Activated T-cell treated with anti-CD3 and anti-CD28 coated beads for 24 hours (primary cell): Measurements from ENCODE around the gene CBX8.

Experiments used
- DNase-seq: peaks from one replicate; pipeline ENCODE4 v3.0.0-alpha.2; 2020; ENCODE audit warnings: low read depth

The CBX8 gene

DNA sequence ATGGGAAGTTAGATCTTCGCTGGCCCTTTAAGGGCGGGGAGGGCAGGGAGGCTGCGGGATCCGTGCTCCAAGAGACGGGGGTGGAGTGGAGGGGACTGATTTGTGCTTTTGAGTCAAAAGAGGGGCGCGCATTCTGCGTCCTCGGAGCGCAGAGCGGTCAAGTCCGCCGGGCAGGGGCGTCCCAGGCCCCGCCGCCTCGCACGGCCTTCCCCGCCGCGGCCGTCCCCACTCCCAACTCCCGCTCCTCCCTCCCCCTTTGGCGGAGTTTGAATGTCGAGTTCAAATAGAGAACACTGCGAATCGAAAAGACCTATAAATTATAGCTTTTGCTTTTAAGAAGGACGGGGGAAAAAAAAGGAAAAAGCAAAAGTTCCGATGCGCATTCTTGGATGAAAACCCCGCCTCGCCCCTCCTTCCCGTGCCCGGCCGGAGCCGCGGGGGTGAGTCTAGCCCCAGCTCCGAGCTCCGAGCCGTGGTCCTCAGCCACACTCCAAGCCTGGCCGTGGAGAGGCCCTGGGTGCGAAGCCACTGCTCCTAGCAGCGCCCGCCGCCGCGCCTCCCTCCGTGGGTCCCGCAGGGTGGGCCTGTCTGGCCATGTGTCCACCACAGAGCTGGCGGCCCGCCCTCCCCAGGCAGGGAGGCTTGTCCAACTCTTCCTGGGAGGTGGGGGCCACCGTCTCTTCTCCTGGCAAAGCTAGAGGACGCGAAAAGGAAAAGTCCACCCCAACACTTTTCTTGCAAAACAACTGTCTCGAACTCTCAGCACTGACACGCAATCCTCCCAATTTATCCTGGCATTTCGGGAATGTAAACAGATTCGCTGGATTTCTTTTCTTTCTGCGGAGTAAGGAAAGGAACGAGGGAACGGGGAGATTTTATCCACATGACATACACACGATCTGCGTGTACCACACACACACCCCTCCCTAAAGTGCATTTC, 3.6 kb downstream of the CBX8 start:
- no peak for DNase-seq

DNA sequence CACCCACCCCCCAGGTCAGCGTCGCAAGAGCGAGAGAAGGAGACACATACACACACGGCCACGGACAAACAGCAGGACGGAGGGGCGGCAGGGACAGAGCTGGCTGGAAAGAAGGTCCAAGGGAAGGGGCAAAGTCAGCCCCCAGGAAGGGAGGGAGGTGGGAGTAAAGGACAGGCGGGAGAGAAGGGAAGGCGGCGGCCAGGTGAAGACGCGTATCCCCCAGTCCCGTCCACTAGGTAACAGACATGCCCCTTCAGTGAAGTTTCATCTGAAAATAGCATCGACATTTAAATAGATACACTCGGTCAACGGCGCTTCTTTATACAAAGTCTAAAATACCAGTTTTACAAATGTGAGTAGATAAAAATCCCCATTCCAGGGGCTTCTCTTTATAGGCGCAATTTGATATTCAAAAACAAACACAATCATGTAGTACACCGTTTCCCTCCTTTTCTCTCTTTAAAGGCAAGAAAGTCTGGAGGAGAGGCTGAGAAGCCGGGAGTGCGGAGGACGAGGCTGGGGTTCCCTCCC, 4.5 kb downstream of the CBX8 start:
- DNase-seq = no peak

DNA sequence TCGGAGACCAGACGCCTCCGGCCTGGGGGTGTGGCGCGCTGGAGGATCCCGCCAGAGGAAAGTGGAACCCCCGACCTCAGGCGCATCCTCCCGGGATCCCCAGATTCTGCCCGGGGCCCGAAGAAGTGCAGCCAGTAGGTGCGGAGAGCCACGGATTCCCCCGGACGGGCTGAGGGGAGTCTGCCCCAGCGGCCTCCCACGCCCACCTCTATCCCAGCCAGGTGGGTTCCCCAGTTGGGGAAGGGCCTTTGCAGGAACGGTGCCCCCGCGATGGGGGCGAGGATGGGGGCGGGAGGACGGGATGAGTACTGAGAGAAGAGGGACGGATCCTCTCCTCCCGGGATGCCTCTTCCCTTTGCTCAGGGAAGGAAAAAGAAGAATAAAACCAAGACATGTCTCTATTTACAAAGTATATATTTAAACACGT, 5.1 kb downstream of the CBX8 start:
- no peak for DNase-seq

DNA sequence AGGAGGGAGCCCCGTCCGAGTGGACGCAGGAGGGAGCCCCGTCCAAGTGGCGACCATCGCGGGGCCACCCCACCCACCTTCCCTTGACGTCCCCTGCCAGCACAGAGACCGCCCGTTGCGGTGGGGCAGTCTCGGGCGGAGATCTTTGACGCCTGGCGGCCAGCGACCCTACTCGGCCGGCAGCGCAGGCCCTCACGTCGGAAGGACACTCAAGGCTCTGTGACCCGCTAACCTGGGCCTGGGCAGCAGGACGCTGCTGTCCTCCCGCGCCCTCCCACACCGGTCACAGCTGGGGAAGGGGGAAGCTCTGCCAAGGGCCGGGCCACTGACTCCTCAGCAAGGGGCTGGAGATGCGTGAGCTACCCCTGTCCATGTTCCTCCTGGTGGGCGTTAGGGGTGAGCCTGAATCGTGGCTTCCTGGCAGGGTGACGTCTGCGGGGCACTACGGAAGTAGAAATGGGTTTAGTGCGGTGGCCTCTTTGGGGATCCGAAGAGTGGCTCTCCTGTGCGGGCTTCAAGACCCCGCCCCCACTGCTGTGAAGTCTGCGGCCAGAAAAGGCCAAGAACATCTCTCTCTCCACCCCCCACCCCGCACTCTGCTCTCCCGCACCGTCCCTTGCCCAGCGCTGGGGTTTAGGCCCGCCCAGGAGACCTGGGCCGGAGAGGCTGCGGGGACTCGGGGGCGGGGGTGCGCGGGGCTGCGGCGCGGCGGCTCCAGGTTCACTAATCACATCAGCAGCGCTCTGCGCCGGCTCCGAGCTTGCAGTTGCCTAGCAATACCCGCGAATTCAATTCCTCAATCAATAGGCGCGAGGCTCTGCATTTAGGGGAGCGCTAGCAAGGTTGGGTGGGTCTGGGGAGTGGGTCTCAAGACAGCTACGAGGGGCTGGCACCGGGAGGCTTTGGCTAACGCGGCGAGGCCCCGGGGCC, 5.8 kb downstream of the CBX8 start:
- no peak for DNase-seq

DNA sequence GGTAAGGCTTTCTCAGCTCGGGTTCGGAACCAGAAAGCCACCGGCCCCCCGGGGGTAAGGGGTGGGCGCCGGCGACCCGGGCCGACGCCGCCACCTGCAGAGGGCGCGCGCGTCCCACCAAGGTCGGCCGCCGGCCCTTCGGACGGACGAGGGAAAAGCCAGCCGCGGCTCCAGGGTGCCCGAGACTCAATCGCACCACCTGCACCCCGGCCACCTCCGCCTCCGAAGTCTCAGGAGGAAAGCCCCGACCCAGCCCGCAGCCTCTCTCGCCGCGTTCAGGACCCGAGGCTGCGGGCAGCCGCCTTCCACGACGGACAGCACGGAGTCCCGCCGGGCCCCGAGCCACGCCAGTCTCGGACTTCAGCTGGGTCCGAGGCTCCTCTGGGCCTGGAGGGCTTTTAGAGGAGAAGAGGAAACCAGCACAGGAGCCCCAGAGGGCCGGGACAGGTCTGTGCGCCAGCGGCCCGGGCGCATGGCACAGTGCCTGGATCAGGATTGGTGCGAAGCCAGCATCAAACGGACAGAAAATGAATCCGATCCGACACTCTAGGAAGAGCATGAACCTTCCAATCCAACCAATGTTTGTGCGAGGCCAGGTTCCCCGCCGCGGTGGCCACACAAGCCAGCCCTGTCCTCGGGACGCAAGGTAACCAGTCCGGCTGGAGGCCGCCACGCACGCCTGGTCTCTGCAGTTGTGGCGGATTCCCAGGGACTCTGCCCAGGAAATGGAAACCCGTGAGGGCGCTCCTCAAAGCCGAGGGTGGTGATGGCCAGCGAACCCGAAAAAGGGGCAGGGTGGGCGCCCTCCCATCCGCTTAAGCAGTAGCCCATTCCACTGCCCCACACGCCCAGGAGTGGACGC, 6.7 kb downstream of the CBX8 start:
- no peak for DNase-seq

DNA sequence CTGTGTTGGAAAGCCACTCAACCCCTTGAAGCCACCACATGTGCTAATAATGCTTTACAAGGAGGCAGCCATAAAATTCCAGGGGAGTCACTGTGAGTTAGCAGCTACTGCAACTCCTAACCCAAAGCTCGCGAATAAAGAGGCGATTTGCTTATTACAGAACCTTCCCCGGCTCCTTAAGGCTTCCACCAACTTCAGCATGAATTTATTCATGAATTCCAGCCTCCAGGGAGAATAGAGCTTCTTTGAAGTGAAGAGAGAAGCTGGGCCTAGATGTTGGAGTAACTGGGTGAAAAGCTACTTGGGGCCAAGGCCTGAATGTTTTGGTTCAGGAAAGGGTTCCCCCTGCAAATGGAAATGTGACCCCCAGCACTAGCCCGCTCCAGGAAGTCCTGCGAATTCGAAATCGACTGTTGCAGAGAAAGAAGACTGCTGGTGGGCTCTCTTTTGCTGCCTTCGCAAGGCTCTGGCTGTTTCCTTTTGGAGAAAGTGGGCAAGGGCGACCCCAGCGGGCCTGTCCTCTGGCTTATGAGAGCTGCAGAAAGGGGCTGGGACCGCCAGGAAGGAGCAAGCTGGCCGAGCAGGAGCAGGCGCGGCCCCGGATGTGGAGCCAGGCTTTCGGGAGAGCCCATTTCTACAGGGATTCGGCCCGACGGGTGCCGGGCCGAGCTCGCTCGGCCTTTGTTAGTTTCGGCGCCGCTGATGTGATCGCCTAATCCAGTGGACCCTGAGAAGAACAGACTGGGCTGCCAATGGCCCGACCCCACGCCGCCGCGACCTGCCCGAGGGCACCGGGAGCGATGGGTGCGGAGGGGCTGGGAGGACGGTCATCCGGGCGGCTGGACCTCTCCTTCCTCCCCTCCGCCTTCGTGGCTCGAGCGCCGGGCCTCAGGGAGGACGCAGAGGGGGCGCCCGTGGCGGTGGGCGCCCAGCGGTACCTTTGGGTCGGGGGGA, 7.6 kb downstream of the CBX8 start:
- DNase-seq = no peak

DNA sequence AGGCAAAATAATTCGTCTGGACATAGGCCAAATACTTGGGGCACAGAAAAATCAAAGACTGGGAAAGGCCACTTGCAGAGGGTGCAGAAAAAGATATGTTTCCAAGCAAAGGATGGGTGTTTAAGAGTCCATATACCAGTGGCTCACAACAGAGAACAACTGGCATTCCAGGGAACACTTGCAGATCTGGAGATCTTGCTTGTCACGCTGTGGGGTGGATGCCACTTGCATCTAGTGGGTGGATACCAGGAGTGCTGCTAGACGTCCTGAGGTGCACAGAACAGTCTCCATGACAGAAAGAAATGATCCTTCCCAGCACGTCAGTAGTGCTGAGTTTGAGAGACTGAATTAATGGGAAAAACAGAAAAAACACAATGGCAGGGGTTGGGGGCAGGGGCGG, 8.4 kb downstream of the CBX8 start:
- DNase-seq = no peak

DNA sequence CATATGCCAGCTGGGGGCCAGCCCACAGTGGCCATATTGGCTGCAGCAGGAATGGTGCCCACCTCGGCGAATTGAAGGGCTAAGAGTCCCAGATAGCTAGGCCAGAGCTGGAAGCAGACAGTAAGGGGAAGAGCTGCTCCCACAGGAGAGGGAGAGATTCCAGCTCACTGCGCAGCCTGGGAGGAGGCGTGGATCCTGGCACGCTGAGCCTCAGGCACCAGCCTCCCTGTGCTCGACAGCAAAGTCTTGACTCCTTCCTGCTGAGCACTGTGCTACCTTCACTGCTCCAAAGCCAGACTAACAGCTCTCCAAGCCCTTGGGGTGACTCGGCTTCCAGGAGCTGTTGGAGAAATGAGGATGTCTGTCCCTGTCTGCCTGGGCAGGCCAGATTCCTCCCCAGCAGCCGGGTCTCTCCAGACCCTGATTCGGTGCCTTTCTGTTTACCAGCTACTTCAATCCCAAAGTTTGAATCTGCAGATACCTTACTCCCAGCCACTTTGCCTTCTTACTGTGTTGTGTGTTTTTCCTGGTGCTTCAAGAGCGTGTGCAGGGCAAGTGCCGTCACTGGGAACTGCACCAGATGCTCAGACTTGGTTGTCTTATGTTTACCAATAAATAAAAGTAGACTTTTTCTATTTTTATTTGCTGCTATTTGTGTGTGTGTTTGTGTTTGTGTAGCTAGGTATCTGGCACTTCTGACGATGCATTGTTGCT, 9.8 kb downstream of the CBX8 start:
- DNase-seq = no peak

DNA sequence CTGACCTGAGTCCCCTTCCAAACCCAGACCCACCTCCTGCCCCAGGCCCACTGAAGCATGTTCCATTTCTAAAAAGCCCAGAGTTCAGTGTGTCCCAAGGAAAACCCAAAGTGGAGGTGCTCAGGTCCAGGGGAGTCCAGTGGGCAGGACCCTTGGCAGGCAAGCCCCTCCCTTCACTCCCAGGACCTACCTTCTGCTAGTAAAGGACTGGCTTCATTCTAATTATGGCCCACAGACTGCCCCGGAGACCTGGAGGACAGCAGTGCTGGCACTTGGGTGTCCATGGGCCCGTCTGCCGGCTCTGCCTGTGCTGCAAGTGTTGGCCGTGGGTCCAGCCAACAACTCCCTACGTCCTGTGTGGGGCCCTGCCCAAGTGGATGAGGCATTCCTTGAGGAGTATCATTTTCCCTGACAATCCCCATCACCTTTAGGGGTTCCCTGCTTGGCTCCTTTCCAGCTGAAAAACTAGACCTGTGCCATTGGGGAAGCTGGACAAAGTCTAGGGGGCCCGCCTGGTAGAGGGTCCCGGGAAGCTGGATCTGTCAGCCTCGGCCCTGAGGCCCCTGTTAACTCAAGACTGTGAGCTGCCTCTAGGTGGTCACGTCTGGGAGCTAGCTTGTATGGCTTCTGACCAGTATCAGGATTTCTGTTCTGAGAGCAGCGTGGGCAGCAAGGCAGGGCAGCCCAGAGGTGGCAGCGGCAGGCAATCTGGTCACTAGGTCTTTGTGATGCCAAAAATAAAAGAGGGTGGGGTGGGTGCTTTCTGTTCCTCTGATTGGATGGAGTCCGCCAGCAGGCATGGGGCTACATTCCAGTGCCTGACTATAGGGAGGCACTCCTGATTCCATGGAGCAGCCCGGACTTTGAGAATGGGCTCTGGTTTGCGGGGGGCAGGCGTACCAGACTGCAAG, 10.7 kb downstream of the CBX8 start:
- no peak for DNase-seq

DNA sequence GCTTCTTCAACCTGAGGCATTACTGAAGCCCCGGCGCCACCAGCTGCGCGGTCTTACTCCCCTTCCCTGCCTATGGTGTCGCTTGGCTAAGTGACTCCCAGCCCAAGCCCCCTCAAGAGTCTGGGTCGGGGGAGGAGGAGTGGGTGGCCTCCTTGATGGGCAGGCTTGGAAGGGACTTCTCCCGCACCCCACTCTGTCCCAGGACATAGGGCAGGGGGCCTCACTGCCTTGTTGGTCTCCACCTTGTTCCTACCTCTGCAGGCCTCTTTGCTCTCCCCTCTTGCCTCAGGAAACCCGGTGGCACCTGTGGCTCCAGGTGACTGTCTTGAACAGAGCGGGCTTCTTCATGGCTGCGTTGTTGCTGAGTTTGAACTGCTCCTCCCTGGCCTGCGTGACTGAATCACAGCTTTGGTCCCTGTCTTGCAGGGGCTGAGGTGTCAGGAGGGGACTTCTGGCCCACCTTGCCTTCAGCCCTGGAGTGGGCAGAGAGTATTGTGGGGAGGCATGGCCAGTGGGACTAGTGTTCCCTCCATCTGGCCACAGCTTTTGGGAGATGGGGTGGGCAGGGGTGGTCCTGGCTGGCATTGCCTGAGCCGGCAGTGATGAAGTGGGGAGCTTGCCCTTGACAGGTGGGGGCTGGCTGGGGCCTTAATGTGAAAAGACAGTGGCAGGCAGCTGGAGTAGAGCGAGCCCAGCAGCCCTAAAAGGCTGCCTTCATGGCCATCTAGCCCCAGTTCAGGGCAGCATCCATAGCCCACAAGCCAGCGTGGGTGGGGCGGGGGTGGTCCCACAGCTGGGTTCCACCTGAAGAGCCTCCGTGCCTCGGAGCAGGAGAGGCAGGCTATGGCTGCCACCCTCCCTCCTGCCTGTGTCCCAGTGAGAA, 11.6 kb downstream of the CBX8 start:
- no peak for DNase-seq

DNA sequence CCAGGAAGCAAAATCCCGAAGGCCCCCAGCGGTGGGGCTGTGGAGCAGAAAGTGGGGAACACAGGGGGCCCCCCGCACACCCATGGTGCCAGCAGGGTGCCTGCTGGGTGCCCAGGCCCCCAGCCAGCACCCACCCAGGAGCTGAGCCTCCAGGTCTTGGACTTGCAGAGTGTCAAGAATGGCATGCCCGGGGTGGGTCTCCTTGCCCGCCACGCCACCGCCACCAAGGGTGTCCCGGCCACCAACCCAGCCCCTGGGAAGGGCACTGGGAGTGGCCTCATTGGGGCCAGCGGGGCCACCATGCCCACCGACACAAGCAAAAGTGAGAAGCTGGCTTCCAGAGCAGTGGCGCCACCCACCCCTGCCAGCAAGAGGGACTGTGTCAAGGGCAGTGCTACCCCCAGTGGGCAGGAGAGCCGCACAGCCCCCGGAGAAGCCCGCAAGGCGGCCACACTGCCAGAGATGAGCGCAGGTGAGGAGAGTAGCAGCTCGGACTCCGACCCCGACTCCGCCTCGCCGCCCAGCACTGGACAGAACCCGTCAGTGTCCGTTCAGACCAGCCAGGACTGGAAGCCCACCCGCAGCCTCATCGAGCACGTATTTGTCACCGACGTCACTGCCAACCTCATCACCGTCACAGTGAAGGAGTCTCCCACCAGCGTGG, 12.4 kb downstream of the CBX8 start:
- no peak for DNase-seq

DNA sequence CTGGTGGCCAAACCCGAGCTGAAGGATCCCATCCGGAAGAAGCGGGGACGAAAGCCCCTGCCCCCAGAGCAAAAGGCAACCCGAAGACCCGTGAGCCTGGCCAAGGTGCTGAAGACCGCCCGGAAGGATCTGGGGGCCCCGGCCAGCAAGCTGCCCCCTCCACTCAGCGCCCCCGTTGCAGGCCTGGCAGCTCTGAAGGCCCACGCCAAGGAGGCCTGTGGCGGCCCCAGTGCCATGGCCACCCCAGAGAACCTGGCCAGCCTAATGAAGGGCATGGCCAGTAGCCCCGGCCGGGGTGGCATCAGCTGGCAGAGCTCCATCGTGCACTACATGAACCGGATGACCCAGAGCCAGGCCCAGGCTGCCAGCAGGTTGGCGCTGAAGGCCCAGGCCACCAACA, 13.0 kb downstream of the CBX8 start:
- no peak for DNase-seq

DNA sequence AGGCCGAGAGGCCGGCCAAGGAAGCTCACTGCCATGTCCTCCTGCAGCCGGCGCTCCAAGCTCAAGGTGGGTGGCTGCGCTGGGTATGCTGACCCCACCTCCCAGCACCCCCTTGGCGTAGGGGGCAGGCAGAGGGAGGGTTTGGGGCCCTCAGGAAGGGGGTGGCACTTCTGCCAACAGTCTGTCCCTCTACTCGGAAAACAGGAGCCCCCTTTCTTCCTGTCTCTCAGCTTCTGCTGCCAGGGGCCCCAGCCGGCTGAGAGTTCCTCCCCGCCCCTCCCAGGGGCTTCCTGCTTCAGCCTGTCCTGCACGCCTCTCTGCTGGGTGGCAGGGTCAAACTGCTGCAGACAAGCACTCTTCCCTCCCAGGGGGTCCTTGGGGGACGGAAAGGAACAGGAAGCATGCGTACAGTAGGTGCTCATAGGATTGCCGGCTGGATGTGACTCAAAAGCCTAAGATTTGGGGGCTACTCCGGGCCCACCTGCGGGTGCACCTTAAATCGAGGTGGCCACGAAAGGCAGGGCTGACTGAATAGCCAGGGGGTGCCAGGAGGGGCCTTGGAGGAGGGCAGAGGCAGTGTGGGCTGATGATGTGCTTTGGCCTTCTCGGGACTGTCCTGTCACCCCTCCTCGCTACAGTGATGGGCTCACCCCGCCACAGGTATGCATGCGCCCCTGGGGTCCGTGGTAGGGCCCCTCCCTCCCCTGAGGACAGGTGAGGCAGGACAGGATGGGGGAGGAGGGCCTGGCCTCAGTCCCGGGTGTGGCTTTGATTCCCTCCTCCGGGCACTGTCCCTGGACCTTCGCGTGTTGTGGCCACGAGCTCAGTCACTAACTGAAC, 14.9 kb downstream of the CBX8 start:
- no peak for DNase-seq

DNA sequence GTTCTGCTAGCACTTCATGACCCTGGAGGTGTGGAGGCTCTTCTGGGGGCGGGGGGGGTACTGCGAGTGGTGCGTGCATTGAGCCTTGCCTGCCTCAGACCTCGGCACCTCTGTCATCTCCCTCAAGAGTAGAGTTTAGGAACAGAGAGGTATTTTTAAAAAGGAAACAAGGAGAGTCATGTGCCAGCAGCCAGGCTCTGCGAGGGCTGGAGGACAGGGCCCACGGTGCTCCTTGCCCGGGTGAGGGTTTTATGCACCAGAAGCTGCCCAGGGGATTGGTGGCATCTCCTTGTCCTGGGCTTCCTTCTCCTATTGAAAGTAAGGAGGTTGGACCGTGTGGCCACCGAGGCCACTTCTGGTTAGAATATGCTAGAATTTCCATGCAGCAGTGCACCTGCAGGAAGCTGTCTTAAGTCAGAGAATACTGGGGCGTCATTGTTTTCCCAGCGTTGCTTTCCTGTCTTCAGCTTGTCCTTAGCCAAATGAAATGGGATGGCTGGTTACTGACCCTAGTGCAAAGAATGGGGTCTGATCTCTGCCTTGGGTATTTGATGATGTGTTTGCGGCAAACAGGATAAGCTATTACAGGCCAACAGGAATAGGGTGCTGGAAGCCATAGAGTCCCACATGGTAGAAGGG, 15.7 kb downstream of the CBX8 start:
- no peak for DNase-seq

DNA sequence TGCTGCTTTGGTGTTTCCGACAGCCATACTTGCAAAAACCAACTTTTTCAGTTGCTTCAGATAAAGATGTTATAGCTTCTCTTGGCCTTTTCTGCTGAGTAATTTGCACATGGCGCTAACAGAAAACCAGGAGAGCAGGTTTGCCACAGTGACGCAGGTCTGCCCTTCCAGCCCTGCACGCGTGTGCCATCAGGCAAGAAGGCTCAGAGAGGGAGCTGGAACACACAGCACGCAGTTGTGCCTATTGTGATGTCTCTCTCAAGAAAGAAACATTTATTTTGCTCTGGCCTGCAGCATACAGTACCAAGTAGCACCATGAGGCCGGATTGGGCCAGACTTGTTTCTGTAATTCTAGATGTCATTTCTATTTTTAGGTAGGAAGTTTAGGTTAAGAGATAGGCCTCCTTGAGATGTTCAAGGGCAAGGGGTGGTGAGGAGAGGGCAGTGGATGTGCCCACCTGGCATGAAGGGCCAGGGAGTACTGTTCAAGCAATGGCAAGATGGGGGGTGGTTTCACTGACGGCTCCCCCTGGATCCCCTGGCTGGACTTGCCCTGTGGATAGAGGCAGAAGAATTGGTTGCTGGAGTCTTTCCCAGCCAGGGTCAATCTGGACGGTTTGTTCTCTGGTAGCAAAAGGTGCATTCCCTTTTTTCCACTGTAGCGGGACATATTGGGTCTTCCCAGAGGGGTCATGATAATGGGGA, 17.1 kb downstream of the CBX8 start:
- no peak for DNase-seq
